GM21528 (cell line): ENCODE results near the gene IFI44.

ENCODE experiments used
- ATAC-seq: cut with Tn5 transposase; IDR thresholded peaks from one replicate; pipeline ENCODE4 v1.9.1; 2021; ENCODE audit warnings: mild to moderate bottlenecking, moderate library complexity; ENCODE audit not compliant: unreplicated experiment, low FRiP score

IFI44 gene, protein sequence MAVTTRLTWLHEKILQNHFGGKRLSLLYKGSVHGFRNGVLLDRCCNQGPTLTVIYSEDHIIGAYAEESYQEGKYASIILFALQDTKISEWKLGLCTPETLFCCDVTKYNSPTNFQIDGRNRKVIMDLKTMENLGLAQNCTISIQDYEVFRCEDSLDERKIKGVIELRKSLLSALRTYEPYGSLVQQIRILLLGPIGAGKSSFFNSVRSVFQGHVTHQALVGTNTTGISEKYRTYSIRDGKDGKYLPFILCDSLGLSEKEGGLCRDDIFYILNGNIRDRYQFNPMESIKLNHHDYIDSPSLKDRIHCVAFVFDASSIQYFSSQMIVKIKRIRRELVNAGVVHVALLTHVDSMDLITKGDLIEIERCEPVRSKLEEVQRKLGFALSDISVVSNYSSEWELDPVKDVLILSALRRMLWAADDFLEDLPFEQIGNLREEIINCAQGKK

DNA sequence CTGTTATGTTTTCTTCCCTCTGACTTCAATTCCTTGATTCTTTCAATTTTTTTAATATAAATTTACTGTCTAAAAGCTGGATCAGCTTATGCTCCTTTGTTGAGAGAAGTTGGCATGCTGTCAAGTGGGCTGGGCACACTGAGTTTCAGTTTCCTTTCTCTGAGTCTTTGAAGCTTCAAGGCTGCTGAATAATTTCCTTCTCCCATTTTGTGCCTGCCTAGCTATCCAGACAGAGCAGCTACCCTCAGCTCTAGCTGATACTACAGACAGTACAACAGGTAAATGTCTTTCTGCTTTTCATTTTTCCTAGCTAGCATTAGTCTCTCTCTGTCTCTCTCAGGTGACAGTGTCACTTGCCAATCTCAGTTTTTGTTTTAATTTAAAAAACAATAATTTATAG is at the start of gene IFI44:
IFI44 (plus strand) TSS at position 204 of the 400 bp plus-strand sequence. CDS start 365 bp downstream, outside the sequence.
- peak; percentile 87 for ATAC-seq

DNA sequence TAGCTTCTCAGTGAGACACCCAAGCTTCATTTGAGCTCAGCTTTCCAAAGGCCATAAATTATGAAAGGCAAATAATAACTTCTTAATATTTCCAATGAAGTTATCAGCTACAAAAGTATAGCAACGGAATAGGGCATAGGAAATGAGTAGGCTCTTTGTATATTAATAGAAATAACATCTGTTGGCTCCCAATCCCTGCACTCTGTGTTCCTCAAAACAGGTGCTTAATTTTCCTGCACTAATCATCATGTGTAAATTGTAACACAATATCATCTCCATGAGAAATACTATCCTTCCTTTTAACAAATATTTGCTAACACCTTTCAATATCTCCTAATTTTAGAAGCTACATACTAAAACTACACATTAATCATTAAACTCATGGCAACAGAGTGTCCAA is 48.6 kb upstream of the IFI44 start:
- no peak for ATAC-seq

GRCh38 chr1:78603206-78603605 is 46.4 kb upstream of the IFI44 start:
- ATAC-seq: no peak

DNA sequence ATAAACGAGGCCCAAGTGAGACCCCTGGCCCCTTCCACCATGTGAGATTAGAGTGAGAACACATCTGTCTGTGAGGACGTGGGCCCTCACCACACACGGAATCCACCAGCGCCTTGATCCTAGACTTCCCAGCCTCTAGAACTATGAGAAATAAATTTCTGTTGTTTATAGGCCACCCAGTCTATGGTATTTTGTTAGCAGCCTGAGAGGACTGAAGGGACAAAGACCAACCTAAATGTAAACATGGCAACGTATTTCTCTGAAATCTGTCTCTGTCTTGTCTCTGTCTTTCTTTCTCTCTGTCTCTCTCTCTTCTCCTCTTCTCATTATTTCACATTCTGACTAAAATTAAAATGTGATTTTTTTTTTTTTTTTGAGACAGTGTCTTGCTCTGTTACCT is 45.0 kb upstream of the IFI44 start:
- ATAC-seq: no peak

- no peak for ATAC-seq
Observed at GRCh38 chr1:78606274-78606673, 43.4 kb upstream of the IFI44 start.

- no peak for ATAC-seq
Observed at GRCh38 chr1:78607334-78607927, 42.2 kb upstream of the IFI44 start.

- ATAC-seq: no peak
Observed at GRCh38 chr1:78607944-78608343, 41.7 kb upstream of the IFI44 start.

GRCh38 chr1:78617615-78618026 is 32.0 kb upstream of the IFI44 start:
- peak; percentile 52 for ATAC-seq

DNA sequence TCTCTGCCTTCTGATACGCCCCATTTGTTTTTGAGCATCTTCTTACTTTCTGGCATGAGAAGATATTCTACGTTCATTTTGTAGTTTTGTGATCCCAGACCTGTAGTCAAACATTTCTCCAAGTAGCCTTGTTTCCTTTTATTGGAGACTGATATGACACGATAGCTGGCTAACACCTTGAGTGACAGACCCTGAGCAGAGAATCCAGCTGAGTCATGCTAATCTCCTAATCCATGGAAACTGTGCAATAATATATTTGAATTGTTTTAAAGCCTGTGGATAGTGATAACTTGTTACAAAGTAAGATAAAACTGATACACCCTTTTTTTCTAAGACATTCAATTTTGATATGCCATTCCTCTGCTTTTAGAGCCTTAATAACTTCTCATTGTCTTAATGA is 30.6 kb upstream of the IFI44 start:
- ATAC-seq: no peak

DNA sequence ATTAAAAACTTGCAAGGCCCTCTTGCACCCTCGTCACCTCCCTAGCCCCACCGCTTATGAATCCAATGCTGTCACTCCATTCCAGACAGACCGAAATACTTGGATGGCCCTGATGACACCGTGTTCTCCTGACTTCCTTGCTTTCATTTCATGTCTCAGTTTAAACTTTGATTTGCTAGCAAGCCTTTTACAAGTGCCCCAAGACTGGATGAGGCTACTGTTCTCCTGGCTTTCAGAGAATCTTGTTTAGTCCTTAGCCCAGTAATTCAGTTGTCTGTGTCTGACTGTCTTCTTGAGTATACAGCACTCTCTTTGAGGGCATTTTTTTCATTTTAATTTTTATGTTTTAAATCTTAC is 30.2 kb upstream of the IFI44 start:
- peak; percentile 9 for ATAC-seq

DNA sequence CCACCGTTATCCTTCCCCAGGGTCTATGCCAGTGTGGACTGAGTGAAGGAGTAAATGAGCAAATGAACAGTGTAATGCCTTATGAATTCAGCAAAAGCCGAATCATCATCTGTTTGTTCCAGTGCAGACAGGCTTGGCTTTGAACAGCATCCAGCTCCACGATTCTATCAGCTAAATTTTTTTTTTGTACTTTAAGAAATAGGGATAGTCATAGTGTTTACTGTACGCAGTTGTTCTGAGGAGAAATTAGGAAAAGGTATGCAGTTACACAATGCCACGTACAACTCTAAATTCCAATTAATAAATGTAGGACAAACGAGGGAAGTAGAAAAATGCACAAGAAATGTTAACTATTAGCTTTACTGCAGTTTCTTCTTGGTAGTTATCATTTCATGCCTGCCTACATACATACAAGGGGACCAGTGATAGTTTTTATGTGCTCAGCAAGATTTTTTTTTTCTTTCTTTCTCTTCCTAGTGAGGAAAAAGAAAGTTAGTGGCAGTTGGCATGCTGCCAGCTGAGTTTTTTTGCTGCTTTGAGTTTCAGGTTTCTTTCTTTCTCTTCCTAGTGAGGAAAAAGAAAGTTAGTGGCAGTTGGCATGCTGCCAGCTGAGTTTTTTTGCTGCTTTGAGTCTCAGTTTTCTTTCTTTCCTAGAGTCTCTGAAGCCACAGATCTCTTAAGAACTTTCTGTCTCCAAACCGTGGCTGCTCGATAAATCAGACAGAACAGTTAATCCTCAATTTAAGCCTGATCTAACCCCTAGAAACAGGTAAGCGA is 29.6 kb upstream of the IFI44 start, which contains the start of gene IFI44L:
IFI44L (plus strand) TSS at position 646 of the 777 bp plus-strand sequence. CDS start 7,468 bp downstream, outside the sequence.
- ATAC-seq: peak; percentile 52

DNA sequence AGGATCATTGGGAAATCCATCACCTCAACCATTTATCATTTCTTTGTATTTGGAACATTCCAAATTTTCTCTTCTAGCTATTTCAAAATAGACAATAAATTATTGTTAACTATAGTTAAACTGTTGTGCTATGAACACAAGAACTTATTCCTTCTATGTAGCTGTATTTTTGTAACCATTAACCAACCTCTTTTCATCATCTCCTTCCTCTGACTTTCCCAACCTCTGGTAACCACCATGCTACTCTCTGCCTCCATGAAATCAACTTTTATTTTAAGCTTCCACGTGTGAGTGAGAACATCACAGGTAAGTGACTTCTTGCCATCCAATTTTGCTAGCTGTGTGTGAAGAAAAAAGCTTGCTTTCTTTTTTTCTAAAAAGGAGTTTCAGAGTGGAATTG is 29.0 kb upstream of the IFI44 start:
- ATAC-seq: no peak

DNA sequence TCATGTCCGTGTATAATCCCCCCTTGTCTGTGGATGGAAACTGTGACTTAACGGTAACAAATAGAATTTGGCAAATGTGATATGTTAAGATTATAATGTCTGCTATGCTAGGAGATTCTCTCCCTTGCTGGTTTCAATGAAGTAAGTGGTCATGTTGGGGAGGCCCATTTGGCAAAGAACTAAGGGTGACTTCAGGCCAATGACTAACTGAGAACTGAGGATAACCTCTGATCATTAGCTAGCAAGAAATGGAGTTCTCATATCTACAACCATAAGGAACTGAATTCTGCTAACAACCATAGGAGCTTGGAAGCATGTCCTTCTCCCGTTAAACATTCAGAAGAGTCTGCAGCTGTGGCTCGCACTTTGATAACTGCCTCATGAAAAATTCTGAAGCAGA is 27.1 kb upstream of the IFI44 start:
- ATAC-seq: no peak

DNA sequence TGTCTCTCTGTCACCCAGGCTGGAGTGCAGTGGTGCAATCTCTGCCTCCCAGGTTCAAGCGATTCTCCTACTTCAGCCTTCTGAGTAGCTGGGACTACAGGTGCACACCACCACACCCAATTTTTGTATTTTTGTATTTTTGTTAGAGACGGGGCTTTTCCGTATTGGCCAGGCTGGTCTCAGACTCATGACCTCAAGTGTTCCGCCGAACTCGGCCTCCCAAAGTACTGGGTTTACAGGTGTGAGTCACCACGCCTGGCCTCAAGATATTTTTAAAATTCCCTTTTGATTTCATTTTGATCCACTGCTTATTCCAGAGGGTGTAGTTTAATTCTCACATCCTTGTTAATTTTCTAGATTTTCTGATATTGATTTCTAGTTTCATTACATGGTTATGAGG is 25.6 kb upstream of the IFI44 start:
- no peak for ATAC-seq

GRCh38 chr1:78627321-78627720 is 22.3 kb upstream of the IFI44 start:
- ATAC-seq: no peak

DNA sequence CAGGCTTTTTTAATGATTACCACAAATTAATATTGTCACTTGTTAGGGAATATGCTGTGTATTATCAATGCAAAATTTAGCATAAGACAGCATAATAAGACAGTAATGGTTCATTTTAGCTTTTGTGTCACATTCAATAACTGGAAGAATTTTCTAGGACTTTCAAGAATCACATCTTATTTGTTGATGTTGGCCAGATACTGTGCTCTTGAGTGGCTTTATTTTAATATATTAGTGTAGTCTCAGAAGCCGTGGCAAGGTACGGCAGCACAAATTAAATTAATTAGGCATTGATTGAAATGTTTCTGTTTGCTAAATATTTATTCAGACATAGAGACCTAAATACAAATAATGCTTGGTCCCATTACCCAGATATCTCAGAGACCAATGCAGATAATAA is 19.0 kb upstream of the IFI44 start:
- ATAC-seq: no peak

DNA sequence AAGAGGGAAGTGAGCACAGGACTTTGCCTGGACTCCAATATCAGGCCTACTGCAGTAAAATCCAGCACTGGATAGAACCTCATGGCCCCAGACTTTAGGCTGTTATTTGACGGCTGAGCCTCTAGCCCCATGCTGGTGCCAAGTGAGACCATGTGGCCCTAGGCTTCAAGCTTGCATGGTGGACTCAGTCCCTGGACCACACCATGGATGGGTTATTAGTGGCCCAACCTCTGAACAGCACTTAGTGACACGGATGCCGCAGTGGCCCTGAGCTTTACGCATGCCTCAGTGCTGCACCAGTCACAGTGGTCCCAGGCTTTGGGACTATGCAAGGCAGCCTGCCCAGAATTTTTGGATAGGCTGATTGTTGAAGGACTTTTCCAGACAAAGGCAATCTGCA is 16.4 kb upstream of the IFI44 start:
- no peak for ATAC-seq

GRCh38 chr1:78640462-78640861 is 9.2 kb upstream of the IFI44 start:
- peak; percentile 59 for ATAC-seq

- no peak for ATAC-seq
Observed at GRCh38 chr1:78641558-78641957, 8.1 kb upstream of the IFI44 start.

GRCh38 chr1:78645723-78646122 is 3.9 kb upstream of the IFI44 start:
- ATAC-seq: no peak

- no peak for ATAC-seq
Observed at GRCh38 chr1:78647238-78647637, 2.4 kb upstream of the IFI44 start.
